H9 (cell line): Measurements from ENCODE around the gene FOXR1. TPM values are rescaled to one million over a fixed set of nuclear protein-coding genes. Genes with fewer than 3 reads are reported as not detected.

ENCODE experiments used
- DNase-seq: peaks from one replicate; pipeline ENCODE4 v3.0.0-alpha.2; 2017
- H2AFZ ChIP-seq: one replicate; pipeline ENCODE4 v1.6.1; 2013; ENCODE audit warnings: mild to moderate bottlenecking, low read length, control low read depth, moderate library complexity
- H2AK5ac ChIP-seq: 2 replicates; pipeline ENCODE4 v1.6.1; 2013; ENCODE audit warnings: low read length, control low read depth, mixed read lengths; ENCODE audit not compliant: insufficient read length
- H2BK120ac ChIP-seq: one replicate; pipeline ENCODE4 v1.6.1; 2013; ENCODE audit warnings: low read depth, mild to moderate bottlenecking, low read length, control low read depth, inconsistent platforms; ENCODE audit not compliant: poor library complexity, severe bottlenecking
- H2BK12ac ChIP-seq: 2 replicates; pipeline ENCODE4 v1.6.1; 2013; ENCODE audit warnings: low read length, control low read depth, mixed read lengths, low read depth; ENCODE audit not compliant: insufficient read length
- H2BK15ac ChIP-seq: 2 replicates; pipeline ENCODE4 v1.6.1; 2013; ENCODE audit warnings: low read depth, low read length, control low read depth
- H2BK20ac ChIP-seq: one replicate; pipeline ENCODE4 v1.6.1; 2013; ENCODE audit warnings: low read depth, mild to moderate bottlenecking, low read length, control low read depth, inconsistent platforms; ENCODE audit not compliant: poor library complexity, severe bottlenecking
- H2BK5ac ChIP-seq: 2 replicates; pipeline ENCODE4 v1.6.1; 2013; ENCODE audit warnings: low read length, control low read depth, mixed read lengths; ENCODE audit not compliant: insufficient read length
- H3K14ac ChIP-seq: 2 replicates; pipeline ENCODE4 v1.6.1; 2013; ENCODE audit warnings: low read length, control low read depth; ENCODE audit not compliant: insufficient read depth
- H3K18ac ChIP-seq: 2 replicates; pipeline ENCODE4 v1.6.1; 2013; ENCODE audit warnings: low read depth, mild to moderate bottlenecking, mixed read lengths, low read length, control low read depth; ENCODE audit not compliant: insufficient read length
- H3K23ac ChIP-seq: 2 replicates; pipeline ENCODE4 v1.6.1; 2013; ENCODE audit warnings: low read length, control low read depth, mixed read lengths, low read depth; ENCODE audit not compliant: insufficient read length
- H3K23me2 ChIP-seq: 2 replicates; pipeline ENCODE4 v1.6.1; 2013; ENCODE audit warnings: low read depth, mild to moderate bottlenecking, mixed read lengths, low read length, control low read depth; ENCODE audit not compliant: insufficient read length, poor library complexity, severe bottlenecking
- H3K27ac ChIP-seq: 2 replicates; pipeline ENCODE4 v1.5.1; 2013; ENCODE audit warnings: low read length, control low read depth, mixed read lengths, low read depth; ENCODE audit not compliant: insufficient read length
- H3K27me3 ChIP-seq: 2 replicates; pipeline ENCODE4 v1.6.1; 2013; ENCODE audit warnings: low read length, control low read depth, inconsistent platforms; ENCODE audit not compliant: insufficient read depth
- H3K4ac ChIP-seq: 2 replicates; pipeline ENCODE4 v1.6.1; 2013; ENCODE audit warnings: low read depth, mild to moderate bottlenecking, control low read depth, inconsistent platforms, low read length, moderate library complexity
- H3K4me1 ChIP-seq: 2 replicates; pipeline ENCODE4 v1.6.1; 2013; ENCODE audit warnings: low read length, control low read depth, inconsistent platforms; ENCODE audit not compliant: insufficient read depth
- H3K4me2 ChIP-seq: 2 replicates; pipeline ENCODE4 v1.6.1; 2013; ENCODE audit warnings: low read length, control low read depth, mixed read lengths; ENCODE audit not compliant: insufficient read length, insufficient read depth
- H3K56ac ChIP-seq: 2 replicates; pipeline ENCODE4 v1.6.1; 2013; ENCODE audit warnings: low read depth, mild to moderate bottlenecking, mixed read lengths, low read length, control low read depth; ENCODE audit not compliant: insufficient read length
- H3K79me1 ChIP-seq: 2 replicates; pipeline ENCODE4 v1.6.1; 2013; ENCODE audit warnings: low read depth, mild to moderate bottlenecking, moderate library complexity, low read length, control low read depth, inconsistent platforms; ENCODE audit not compliant: insufficient read depth, poor library complexity, severe bottlenecking
- H3K79me2 ChIP-seq: 2 replicates; pipeline ENCODE4 v1.6.1; 2013; ENCODE audit warnings: low read length, control low read depth, inconsistent platforms; ENCODE audit not compliant: insufficient read depth
- H3K9ac ChIP-seq: 2 replicates; pipeline ENCODE4 v1.6.1; 2013; ENCODE audit warnings: low read length, control low read depth, mixed read lengths; ENCODE audit not compliant: insufficient read length; ENCODE audit errors: extremely low read depth
- H3K9me3 ChIP-seq: one replicate; pipeline ENCODE4 v1.6.1; 2013; ENCODE audit warnings: low read depth, low read length, inconsistent platforms; ENCODE audit not compliant: control insufficient read depth
- H3T11ph ChIP-seq: one replicate; pipeline ENCODE4 v1.6.1; 2013; ENCODE audit warnings: mild to moderate bottlenecking, low read length, control low read depth, inconsistent platforms
- H4K20me1 ChIP-seq: one replicate; pipeline ENCODE4 v1.6.1; 2013; ENCODE audit not compliant: control insufficient read depth, insufficient read length, insufficient read depth
- H4K5ac ChIP-seq: 2 replicates; pipeline ENCODE4 v1.6.1; 2013; ENCODE audit warnings: low read depth, mild to moderate bottlenecking, mixed read lengths, low read length, control low read depth; ENCODE audit not compliant: insufficient read length
- H4K8ac ChIP-seq: replicated peaks from 2 replicates; pipeline ENCODE4 v1.6.1; 2013; ENCODE audit warnings: low read length, control low read depth, mixed read lengths, low read depth; ENCODE audit not compliant: insufficient read length
- H4K91ac ChIP-seq: 2 replicates; pipeline ENCODE4 v1.6.1; 2013; ENCODE audit warnings: low read depth, mild to moderate bottlenecking, moderate library complexity, mixed read lengths, low read length, control low read depth; ENCODE audit not compliant: insufficient read length
- H3K27ac Mint-ChIP-seq, 3 experiments: 2 replicates in 2 of 3; 3 replicates in 1 of 3; pipeline ENCODE4 v1.8.0; 2020 to 2021; ENCODE audit warnings: mixed read lengths in 3 of 3, mild to moderate bottlenecking in 1 of 3, moderate library complexity in 1 of 3
- H3K27me3 Mint-ChIP-seq: 2 replicates; pipeline ENCODE4 v1.8.0; 2021; ENCODE audit warnings: low read depth, mild to moderate bottlenecking, moderate library complexity, mixed read lengths
- H3K36me3 Mint-ChIP-seq, 3 experiments: 2 replicates in 2 of 3; 3 replicates in 1 of 3; pipeline ENCODE4 v1.8.0; 2020 to 2021; ENCODE audit warnings: low read depth in 3 of 3, mixed read lengths in 3 of 3; ENCODE audit not compliant: insufficient read depth in 1 of 3
- H3K4me1 Mint-ChIP-seq, 2 experiments: 2 replicates each; pipeline ENCODE4 v1.8.0; 2020; ENCODE audit warnings: mixed read lengths in 2 of 2
- H3K4me3 Mint-ChIP-seq, 2 experiments: 2 replicates in 1 of 2; 3 replicates in 1 of 2; pipeline ENCODE4 v1.8.0; 2020 to 2021; ENCODE audit warnings: mild to moderate bottlenecking in 2 of 2, mixed read lengths in 2 of 2, moderate library complexity in 1 of 2
- H3K9me3 Mint-ChIP-seq, 2 experiments: 2 replicates in 1 of 2; 3 replicates in 1 of 2; pipeline ENCODE4 v1.8.0; 2020; ENCODE audit warnings: mild to moderate bottlenecking in 2 of 2, mixed read lengths in 2 of 2, moderate library complexity in 1 of 2
- CTCF ChIP-seq: fragments of 200-600 bp; sonication (generic); conservative IDR thresholded peaks from 3 replicates; pipeline ENCODE4 v1.8.0; 2021; ENCODE audit warnings: antibody characterized with exemption, mild to moderate bottlenecking
- WGBS: extraction: QIAGEN DNeasy Blood & Tissue Kit; methylation state at CpG from one replicate; pipeline ENCODE4 v1.1.7; 2013; ENCODE audit warnings: missing lambda C conversion rate, low lambda C conversion rate, mixed read lengths; ENCODE audit not compliant: insufficient read length; ENCODE audit errors: extremely low coverage; 5-methylcytosine and 5-hydroxymethylcytosine counted together
- total RNA-seq: library from RNA; stranded (reverse); gene quantifications from 2 replicates; pipeline ENCODE4 v1.2.1, GENCODE V29; 2021

FOXR1 gene
- total RNA-seq, 1 experiment from 2014 or later = not detected

DNA sequence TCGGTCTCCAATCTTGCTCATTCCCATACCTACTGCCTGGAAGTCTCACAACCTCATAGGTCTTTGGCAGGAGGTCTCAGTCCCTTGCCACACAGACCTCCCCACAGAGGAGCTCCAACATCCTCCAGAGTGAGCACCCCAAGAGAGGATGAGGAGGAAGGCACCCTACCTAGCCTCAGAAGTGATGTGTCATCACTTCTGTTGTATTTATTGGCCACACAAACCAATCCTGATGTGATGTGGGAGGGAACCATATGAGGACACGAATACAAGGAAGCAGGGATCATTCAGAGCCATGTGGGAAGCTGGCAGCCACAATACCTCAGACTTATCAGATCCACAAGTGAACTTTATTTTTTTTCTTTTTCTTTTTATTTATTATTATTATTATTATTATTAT, 24.5 kb upstream of the FOXR1 start:
- no peak overlapping the region for H3K9ac ChIP-seq
- Mint-ChIP-seq H3K27me3 (peaks cover 15% of the 10 kb centered on the region), H3K4me3 (no peak overlapping the region), H3K9me3 (no peaks in the 10 kb centered on the region; a peak in 1 of 5 replicates), H3K36me3 (no peaks in the 10 kb centered on the region), H3K27ac (no peak overlapping the region), H3K4me1 (no peaks in the 10 kb centered on the region; a peak in 1 of 4 replicates)
- no peak overlapping the region for H3K14ac ChIP-seq
- no peak overlapping the region for H3K27ac ChIP-seq
- no peaks in the 10 kb centered on the region for H4K20me1 ChIP-seq
- H2BK15ac ChIP-seq = no peak overlapping the region
- H3K4ac ChIP-seq = no peak overlapping the region
- no peaks in the 10 kb centered on the region for H3K23me2 ChIP-seq
- no peak for DNase-seq
- H3K23ac ChIP-seq = no peak overlapping the region
- no peak overlapping the region for H3K18ac ChIP-seq
- WGBS = no CpG with 5 or more reads among the region's 2 CpGs
- no peak overlapping the region for H4K5ac ChIP-seq
- no peak overlapping the region for H3T11ph ChIP-seq
- no peak overlapping the region for H4K91ac ChIP-seq
- H2BK5ac ChIP-seq = no peak overlapping the region
- H3K79me2 ChIP-seq = no peaks in the 10 kb centered on the region
- no peaks in the 10 kb centered on the region for H3K27me3 ChIP-seq
- TF ChIP-seq CTCF = no peak
- no peak overlapping the region for H4K8ac ChIP-seq
- H2BK12ac ChIP-seq = no peak overlapping the region
- H2BK20ac ChIP-seq = no peak overlapping the region
- no peak overlapping the region for H2AFZ ChIP-seq
- H3K56ac ChIP-seq = no peak overlapping the region
- H2AK5ac ChIP-seq = no peak overlapping the region
- H3K4me1 ChIP-seq = no peaks in the 10 kb centered on the region
- H3K4me2 ChIP-seq = no peak overlapping the region
- H3K79me1 ChIP-seq = no peaks in the 10 kb centered on the region
- no peaks in the 10 kb centered on the region for H3K9me3 ChIP-seq
- no peak overlapping the region for H2BK120ac ChIP-seq
